Keratinocyte (primary cell): ENCODE measurements around the gene MAGI1.

ENCODE experiments used
- EZH2 ChIP-seq: IDR thresholded peaks from one replicate; pipeline ENCODE4 v1.6.1; 2012; ENCODE audit warnings: inconsistent platforms, mild to moderate bottlenecking, low read length, moderate library complexity
- TF ChIP-seq, protein P1 (sequence below), 3 experiments: IDR thresholded peaks in 1 of 3; conservative IDR thresholded peaks in 1 of 3; optimal IDR thresholded peaks in 1 of 3; 2 replicates in 2 of 3; 3 replicates in 1 of 3; pipeline versions ENCODE3 to v1.5.1; 2011; ENCODE audit warnings: low read length in 3 of 3, mild to moderate bottlenecking in 3 of 3, moderate library complexity in 2 of 3, control low read depth in 1 of 3, inconsistent platforms in 1 of 3; ENCODE audit not compliant: insufficient read depth in 2 of 3; ENCODE audit errors: extremely low read depth in 1 of 3

DNA sequence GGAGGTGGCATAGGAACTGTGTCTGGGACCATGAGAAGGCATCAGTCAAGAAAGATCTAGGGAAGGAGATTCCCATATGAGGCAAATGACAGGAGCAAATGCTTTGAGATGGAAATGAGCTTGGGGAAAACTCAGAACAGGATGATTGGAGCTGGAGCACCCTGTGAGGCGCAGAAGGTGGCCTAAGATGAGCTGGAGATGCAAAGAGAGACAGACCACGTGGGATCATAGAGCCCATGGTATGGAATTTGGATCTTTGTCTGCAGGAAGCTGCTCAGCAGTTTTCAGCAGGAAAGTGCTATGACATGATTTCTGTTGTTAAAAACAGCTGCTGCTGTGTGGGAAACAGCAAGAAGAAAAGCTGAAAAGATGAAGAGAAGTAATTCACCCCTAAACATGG lies 310.6 kb downstream of the MAGI1 start:
- TF ChIP-seq, protein P1, sequence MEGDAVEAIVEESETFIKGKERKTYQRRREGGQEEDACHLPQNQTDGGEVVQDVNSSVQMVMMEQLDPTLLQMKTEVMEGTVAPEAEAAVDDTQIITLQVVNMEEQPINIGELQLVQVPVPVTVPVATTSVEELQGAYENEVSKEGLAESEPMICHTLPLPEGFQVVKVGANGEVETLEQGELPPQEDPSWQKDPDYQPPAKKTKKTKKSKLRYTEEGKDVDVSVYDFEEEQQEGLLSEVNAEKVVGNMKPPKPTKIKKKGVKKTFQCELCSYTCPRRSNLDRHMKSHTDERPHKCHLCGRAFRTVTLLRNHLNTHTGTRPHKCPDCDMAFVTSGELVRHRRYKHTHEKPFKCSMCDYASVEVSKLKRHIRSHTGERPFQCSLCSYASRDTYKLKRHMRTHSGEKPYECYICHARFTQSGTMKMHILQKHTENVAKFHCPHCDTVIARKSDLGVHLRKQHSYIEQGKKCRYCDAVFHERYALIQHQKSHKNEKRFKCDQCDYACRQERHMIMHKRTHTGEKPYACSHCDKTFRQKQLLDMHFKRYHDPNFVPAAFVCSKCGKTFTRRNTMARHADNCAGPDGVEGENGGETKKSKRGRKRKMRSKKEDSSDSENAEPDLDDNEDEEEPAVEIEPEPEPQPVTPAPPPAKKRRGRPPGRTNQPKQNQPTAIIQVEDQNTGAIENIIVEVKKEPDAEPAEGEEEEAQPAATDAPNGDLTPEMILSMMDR (optimal IDR thresholded peaks at IDR 0.05 in 1 of 3, IDR thresholded peaks at IDR 0.05 in 1 of 3, conservative IDR thresholded peaks at IDR 0.05 in 1 of 3; ENCODE audit: extremely low read depth in 1 of 3, insufficient read depth in 2 of 3, low read length in 3 of 3) = no peak
- no peak for TF ChIP-seq EZH2
